Ovary (tissue), 9 donors: ENCODE results near the gene ZBED3. TPM values are rescaled to one million over a fixed set of nuclear protein-coding genes. Genes with fewer than 3 reads are reported as not detected.

Source experiments
- DNase-seq, 5 donors: peaks; one replicate each; pipeline ENCODE4 v3.0.0-alpha.2; 2019 to 2020
- H3K27ac ChIP-seq, 2 donors: fragments of 200-600 bp; one replicate each; pipeline versions ENCODE4 v1.5.1 to v1.8.0; 2019 to 2022
- H3K27me3 ChIP-seq: fragments of 200-600 bp; one replicate; pipeline ENCODE4 v1.8.0; 2022
- H3K36me3 ChIP-seq: fragments of 200-600 bp; sonication (generic); one replicate; pipeline ENCODE4 v1.5.1; 2019
- H3K4me1 ChIP-seq: one replicate; pipeline ENCODE4 v1.8.1; 2013; ENCODE audit warnings: mild to moderate bottlenecking, moderate library complexity; ENCODE audit not compliant: insufficient read depth
- H3K4me3 ChIP-seq: fragments of 200-600 bp; sonication (generic); one replicate; pipeline ENCODE4 v1.5.1; 2017
- H3K9me3 ChIP-seq, 2 donors: fragments of 200-600 bp in 1 of 2; sonication (generic) in 1 of 2; one replicate each; pipeline versions ENCODE4 v1.5.1 to v1.8.1; 2013 to 2019; ENCODE audit warnings: mild to moderate bottlenecking in 1 of 2, moderate library complexity in 1 of 2
- EP300 ChIP-seq: sonication (generic); formaldehyde crosslinking; IDR thresholded peaks from one replicate; pipeline ENCODE4 v1.6.1; 2017; ENCODE audit warnings: antibody characterized with exemption
- POLR2A ChIP-seq: fragments of 450-650 bp; IDR thresholded peaks from one replicate; pipeline ENCODE4 v1.6.1; 2017; ENCODE audit warnings: antibody characterized with exemption, mild to moderate bottlenecking, moderate library complexity
- WGBS, 3 donors: extraction: QIAGEN DNeasy Blood & Tissue Kit in 1 of 3; methylation state at CpG; one replicate each; pipeline versions ENCODE4 v1.1.5 to v1.1.7; 2013 to 2017; 5-methylcytosine and 5-hydroxymethylcytosine counted together
- intact Hi-C, 4 donors: fragments of 100-400 bp; cut with DNase I; formaldehyde crosslinking; loops; one replicate each; pipeline versions ENCODE4 v1.11.0 to v1.15.1; 2022 to 2023
- polyA plus RNA-seq, 2 donors: library from polyadenylated mRNA; stranded (reverse); fragments of 200-250 nt in 1 of 2; fragments of 350-450 nt in 1 of 2; fragmentation: Illumina TruSeq in 1 of 2; extraction: RNeasy Lipid Tissue Mini Kit (QIAGEN cat#74804) in 1 of 2; gene quantifications; one replicate each; pipeline ENCODE4 v1.2.3, GENCODE V29; 2013 to 2014
- total RNA-seq, 7 donors: library from RNA; depleted of rRNA in 2 of 7; stranded (reverse); fragments of >200 nt in 2 of 7; fragmentation: NEBNext Ultra II Directional in 3 of 7; extraction: Animal tissue kit (Norgen Biotek cat#: 25700) in 3 of 7; gene quantifications; one replicate each; pipeline versions ENCODE4 v1.1.0 to v1.2.4, GENCODE V29; 2016 to 2023
- TF ChIP-seq, protein P1 (sequence below), 3 donors: fragments of 450-650 bp in 2 of 3; fragments of 200-600 bp in 1 of 3; IDR thresholded peaks; one replicate each; pipeline versions ENCODE4 v1.5.1 to v1.8.0; 2016 to 2022; ENCODE audit warnings: antibody characterized with exemption in 3 of 3, mild to moderate bottlenecking in 1 of 3
- donor health status: DM: no; HTN: no; CAD: no; lungs with moderate emphysema.
- donor health status: DM: no; HTN: no; CAD: no.
- donor health status: Bipolar disorder and iron deficiency.
- donor health status: DM: yes; HTN: yes; CAD: no.
- donor health status: DM: no; HTN: no; CAD: no.
- donor health status: DM: yes; HTN: yes; CAD: no.

The ZBED3 gene
- total and polyA plus RNA-seq, 9 donors, result 4.3 to 23.9 (median 15.3) TPM

DNA sequence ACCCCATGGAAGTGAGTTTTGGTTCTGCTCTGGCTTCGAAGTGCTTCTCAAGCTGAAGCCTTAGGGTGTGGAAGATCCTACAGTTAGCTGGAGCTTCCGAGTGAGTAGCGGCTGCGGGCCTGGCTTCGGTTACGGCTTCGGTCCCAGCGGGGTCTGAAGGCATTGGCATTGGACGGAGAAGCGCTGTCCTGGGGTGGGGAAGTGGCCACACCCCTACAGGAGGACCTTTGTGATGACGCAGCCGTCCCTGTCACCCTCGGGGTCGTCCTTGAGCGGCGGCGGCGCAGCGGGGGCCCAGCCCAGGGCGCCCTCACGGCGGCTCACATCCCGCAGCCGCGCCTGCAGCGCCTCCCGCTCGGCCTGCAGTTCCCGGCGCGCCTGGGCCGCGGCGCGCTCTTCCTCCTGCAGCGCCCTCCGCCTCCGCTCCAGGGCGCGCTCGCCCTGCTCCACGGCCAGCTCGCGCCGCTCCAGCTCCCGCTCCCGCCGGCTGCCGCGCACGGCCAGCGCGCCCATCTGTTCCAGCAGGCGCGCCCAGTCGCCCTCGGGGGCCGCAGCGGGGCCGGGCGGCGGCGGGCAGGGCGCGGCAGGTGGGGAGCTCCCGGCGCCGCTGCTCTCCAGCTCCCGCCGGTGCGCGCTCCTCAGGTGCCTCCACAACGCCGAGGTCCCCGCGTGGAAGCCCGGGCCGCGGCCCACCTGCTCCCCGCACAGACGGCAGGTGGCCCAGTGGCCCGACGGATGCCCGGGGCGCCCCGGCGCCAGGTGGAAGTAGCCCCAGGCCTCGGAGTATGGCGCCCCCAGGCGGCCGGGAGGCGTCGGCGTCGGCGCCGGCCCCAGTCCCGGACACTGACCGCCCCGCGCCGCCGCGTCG, 9.9 kb downstream of the ZBED3 start:
- Histone ChIP-seq H3K4me3 (peak overlapping the region; percentile 50), H3K27ac (peak overlapping the region; percentile 63 to 65), H3K4me1 (no peaks in the 10 kb centered on the region), H3K36me3 (no peaks in the 10 kb centered on the region), H3K27me3 (no peaks in the 10 kb centered on the region), H3K9me3 (no peaks in the 10 kb centered on the region)
- intact Hi-C loops, result no loop called here
- WGBS, 3 donors, result 6% methylated on average over 64 to 105 of the region's 105 CpGs
- TF ChIP-seq EP300 (no peak), POLR2A (no peak)
- TF ChIP-seq, protein P1, sequence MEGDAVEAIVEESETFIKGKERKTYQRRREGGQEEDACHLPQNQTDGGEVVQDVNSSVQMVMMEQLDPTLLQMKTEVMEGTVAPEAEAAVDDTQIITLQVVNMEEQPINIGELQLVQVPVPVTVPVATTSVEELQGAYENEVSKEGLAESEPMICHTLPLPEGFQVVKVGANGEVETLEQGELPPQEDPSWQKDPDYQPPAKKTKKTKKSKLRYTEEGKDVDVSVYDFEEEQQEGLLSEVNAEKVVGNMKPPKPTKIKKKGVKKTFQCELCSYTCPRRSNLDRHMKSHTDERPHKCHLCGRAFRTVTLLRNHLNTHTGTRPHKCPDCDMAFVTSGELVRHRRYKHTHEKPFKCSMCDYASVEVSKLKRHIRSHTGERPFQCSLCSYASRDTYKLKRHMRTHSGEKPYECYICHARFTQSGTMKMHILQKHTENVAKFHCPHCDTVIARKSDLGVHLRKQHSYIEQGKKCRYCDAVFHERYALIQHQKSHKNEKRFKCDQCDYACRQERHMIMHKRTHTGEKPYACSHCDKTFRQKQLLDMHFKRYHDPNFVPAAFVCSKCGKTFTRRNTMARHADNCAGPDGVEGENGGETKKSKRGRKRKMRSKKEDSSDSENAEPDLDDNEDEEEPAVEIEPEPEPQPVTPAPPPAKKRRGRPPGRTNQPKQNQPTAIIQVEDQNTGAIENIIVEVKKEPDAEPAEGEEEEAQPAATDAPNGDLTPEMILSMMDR (IDR thresholded peaks at IDR 0.05), result peak; percentile 28 to 70 (median 69)
- peak; percentile 57 to 84 (median 73) for DNase-seq

- H3K27me3 ChIP-seq, result no peaks in the 10 kb centered on the region
- H3K36me3 ChIP-seq, result no peaks in the 10 kb centered on the region
- H3K4me1 ChIP-seq, result no peaks in the 10 kb centered on the region
- DNase-seq, result no peak
- H3K27ac ChIP-seq, result no peak overlapping the region
- no peaks in the 10 kb centered on the region for H3K9me3 ChIP-seq
- TF ChIP-seq POLR2A (no peak), EP300 (no peak)
- TF ChIP-seq, protein P1 (IDR thresholded peaks at IDR 0.05), result no peak
- 90 to 92% (median 91%) methylated on average over 4 of the region's 4 CpGs for WGBS, 3 donors
- H3K4me3 ChIP-seq, result no peak overlapping the region
- intact Hi-C loops, result no loop called here
These were observed 12.3 kb downstream of the ZBED3 start for GRCh38 chr5:77074745-77075144.

DNA sequence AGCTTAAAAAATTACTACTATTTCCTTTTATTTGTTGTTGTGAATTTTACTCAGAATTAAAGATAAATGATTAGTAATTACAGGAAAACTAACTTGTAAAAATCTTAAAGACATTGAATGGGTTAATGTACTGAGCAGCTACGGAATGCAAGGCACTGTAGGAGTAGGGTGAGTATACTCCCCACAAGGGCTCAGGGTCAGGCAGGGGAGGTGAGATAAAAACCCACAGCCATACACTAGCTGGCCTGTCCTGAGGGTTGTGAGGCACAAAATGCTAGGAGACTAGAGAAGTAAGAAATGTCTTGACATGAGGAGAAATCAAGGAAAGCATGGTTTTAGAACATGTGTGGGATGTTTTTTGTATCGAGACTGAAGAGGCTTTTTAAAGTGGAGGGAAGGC, 13.4 kb downstream of the ZBED3 start:
- TF ChIP-seq POLR2A (no peak), EP300 (no peak)
- TF ChIP-seq, protein P1 (IDR thresholded peaks at IDR 0.05), result no peak
- Histone ChIP-seq H3K27me3 (no peaks in the 10 kb centered on the region), H3K9me3 (no peaks in the 10 kb centered on the region), H3K36me3 (no peaks in the 10 kb centered on the region), H3K27ac (no peak overlapping the region), H3K4me1 (no peaks in the 10 kb centered on the region), H3K4me3 (no peak overlapping the region)
- intact Hi-C loops, result no loop called here
- DNase-seq, result no peak
- 9 to 22% (median 17%) methylated on average over 2 of the region's 2 CpGs for WGBS, 3 donors

DNA sequence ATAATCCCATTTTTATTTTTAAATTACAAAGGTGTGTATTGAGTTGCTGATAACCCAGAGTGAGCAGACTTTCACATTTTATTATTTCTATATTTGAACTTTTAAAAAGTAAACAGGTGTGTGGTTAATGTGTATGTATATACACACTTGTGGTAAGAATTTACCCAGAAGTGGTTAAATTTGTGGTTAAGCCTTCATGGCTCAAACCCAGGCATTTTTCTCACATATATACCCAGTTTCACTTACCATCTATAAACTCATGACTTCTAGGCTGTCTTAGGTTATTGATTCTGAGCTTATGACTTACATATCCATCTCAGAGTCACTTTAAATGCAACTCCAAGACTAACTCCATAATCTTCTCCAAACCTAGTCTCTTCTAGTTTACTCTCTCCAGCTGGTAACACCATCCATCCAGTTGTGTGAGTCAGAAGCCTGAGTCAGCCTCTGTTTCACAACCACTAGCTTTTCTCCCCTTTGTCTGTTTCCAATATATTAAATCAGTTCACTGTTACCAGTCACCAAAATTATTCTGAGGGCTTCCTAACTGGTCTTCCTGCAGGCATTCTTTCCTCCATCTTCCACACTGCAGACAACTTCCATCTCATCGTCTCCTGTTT, 20.2 kb downstream of the ZBED3 start:
- no peaks in the 10 kb centered on the region for H3K36me3 ChIP-seq

More for the DNA sequence above, 20.2 kb downstream of the ZBED3 start:
- H3K27ac ChIP-seq, result no peak overlapping the region
- H3K27me3 ChIP-seq, result no peaks in the 10 kb centered on the region
- H3K9me3 ChIP-seq, result no peaks in the 10 kb centered on the region
- DNase-seq, result no peak
- WGBS, 3 donors, result 66 to 83% (median 68%) methylated on average over 1 of the region's 1 CpG
- intact Hi-C loops, result no loop called here
- TF ChIP-seq EP300 (no peak), POLR2A (no peak)
- TF ChIP-seq, protein P1 (IDR thresholded peaks at IDR 0.05), result no peak
- no peaks in the 10 kb centered on the region for H3K4me1 ChIP-seq
- H3K4me3 ChIP-seq, result no peak overlapping the region
